CD4-positive, alpha-beta T cell treated with Interleukin-15 for 1 hour (primary cell): ENCODE results near the gene CRTC3.
A peak's percentile ranks its signal among the peaks of the same experiment; 100 is the strongest.
"Not testable (repeated sequence)": the region's sequence is repeated elsewhere in the genome, so short reads cannot be mapped to it uniquely, and the experiment has no call there.

Experiments
- DNase-seq: peaks from one replicate; pipeline ENCODE4 v3.0.0-alpha.2; 2020

Gene CRTC3, protein sequence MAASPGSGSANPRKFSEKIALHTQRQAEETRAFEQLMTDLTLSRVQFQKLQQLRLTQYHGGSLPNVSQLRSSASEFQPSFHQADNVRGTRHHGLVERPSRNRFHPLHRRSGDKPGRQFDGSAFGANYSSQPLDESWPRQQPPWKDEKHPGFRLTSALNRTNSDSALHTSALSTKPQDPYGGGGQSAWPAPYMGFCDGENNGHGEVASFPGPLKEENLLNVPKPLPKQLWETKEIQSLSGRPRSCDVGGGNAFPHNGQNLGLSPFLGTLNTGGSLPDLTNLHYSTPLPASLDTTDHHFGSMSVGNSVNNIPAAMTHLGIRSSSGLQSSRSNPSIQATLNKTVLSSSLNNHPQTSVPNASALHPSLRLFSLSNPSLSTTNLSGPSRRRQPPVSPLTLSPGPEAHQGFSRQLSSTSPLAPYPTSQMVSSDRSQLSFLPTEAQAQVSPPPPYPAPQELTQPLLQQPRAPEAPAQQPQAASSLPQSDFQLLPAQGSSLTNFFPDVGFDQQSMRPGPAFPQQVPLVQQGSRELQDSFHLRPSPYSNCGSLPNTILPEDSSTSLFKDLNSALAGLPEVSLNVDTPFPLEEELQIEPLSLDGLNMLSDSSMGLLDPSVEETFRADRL

DNA sequence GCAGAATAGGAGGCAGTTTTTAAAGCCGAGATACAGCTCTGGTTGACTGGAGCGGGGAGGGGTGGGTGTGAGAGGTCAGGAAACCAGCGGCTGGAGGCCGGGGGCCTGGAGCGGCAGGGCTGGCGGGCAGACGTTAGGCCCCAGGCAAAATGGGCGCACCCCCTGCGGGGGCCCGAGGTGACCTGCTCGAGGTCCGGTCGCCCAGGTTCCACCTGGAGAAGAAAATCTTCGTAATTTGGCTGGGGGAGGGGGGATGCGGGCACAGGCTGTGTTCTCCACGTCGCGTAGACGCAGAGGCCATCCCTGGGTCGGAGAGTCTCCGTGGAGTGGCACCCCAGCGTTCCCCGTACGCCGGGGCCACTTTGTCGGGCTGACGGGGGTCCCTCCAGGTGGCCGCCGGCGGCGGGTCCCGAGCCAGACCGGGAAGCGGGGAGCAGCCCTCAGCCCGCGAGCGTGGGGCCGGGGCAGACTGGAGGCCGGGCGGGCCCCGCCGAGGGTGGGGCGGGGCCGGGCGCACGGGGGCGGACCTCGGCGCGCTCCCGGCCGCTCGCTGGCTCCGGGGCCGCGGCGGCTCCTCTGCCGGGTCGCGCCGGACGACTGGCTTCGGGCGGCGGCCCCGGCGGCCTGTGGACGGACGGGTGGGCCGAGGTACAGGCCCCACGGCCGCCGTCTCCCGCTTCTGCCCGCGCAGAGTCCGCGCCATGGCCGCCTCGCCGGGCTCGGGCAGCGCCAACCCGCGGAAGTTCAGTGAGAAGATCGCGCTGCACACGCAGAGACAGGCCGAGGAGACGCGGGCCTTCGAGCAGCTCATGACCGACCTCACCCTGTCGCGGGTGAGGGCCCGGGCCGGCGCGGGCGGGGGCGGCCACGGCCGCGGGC, at the start of gene CRTC3:
Gene CRTC3, plus strand, starts transcription at position 553 of the 879 bp plus-strand sequence. Its CDS starts 149 bp downstream, at position 702.
- DNase-seq, result peak; percentile 58

DNA sequence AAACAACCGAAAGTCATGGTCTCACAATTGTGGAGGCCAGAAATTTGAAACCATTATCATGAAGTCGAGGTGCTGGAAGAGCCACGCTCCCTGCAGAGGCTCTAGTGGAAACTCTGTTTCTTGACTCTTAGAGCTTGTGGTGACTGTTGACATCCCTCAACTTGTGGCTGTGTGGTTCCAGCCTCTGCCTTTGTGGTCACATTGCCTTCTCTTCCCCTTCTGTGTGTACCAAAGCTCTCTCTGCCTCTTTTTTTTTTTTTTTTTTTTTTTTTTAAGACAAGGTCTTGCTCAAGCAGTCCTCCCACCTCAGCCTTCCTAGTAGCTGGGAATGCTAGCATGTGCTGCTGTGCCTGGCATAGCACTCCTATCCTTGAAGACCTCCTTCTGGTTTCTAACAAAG, 48.7 kb upstream of the CRTC3 start:
- peak; percentile 46 for DNase-seq

DNA sequence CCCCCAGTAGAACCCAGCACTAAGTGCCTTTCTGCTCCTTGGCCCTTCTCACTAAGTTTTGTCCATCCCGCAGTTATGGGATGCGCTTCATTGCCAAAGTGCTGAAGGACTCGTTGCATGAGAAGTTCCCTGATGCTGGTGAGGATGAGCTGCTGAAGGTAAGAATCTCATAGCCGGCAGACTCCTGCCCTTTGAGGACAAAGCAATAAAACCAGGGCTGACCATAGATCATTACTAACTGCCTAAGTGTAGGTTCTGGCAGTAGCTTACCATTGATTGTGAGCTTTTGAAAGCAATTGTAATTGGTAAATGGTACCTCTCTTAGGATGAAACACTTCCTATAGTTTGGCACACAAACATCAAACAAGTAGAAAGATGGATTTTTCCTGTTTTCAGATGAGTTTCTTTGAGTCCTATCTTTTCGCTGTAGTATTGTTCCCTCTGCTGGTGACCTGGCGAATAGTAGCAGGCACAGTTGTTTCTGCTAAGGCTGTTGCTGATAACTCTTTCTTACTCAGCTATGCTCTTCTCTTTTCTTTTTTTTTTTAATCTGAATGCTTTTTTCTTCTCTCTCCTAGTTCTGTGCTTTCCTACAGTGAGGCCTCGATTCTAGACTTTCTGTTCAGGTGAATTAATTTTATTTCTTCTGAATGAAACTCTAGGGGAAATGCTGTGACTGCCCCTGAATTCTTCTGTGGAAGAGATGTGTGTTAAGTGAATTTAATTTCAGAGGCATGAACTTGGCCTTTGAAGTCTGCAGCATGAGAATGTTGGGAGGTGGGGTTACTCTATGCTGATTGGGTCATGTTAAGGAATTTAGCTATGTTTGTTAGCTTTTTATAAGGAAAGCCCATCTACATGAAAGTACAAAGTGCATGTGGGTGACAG, 47.4 kb upstream of the CRTC3 start:
- DNase-seq, result peak; percentile 39

DNA sequence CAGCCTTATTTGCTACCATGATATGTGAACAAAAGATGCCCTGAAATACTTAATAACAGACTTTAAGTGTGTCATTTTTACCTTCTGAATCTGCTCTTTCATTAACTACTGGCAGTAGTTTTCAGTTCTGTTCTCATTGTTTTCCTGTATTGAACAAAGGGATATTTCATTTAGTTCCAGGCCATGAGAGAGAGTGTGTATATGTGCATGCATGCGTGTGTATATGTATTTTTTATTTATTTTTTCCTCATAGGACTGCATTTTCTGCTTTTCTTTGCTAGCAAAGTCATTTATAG, 46.8 kb upstream of the CRTC3 start:
- no peak for DNase-seq

DNA sequence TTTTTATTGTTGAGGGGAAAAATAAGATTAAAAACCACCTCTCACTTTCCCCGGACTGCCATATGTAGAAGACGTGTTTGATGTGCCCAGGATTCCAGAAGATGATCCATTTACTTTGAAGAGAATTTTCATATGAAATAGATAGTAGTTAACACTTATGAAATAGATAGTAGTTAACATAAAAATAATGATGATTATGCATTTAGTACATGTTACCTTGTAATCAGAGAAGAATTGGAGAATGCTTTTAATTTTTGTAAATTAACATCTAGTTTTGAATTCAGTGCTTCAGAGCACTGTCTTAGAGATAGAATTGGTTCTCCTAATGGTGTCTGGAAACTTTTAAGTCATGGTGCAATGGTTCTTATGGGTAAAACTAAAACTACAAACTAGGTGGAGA, 46.1 kb upstream of the CRTC3 start:
- DNase-seq, result no peak

DNA sequence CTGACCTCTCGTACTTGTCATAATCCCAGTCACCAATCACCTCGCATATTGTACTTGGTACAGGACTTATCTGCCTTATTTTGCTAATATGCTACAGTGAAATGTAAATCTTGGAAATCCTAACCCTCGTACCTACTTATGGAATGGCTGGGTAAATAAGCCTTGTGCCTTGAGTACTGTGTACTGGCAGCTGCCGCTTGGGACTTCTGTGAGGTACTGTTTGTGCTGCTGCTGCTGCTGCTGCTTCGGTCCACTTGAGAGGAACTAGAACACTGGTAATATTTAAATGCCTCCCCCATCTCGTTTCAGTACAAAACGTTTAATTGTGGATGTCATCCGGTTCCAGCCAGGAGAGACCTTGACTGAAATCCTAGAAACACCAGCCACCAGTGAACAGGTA, 42.5 kb upstream of the CRTC3 start:
- DNase-seq, result no peak

DNA sequence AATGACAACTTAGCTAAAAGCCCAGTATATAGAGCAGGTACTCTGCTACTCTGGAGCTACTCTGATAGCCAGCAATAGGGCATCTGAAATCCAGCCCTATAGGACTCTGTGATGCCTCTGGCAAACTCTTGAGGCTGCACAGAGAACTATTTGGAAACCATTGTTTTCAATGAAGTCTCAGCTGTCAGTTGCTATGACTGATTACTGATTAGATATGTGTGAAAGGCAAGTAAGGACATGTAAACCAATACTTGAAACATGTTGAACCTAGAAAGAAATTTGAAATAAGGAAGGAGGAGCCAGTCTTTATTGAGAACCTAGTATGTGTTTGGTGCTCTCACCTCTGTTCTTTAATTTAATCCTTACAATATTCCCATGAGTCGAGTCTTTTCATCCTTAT, 40.2 kb upstream of the CRTC3 start:
- DNase-seq, result no peak

DNA sequence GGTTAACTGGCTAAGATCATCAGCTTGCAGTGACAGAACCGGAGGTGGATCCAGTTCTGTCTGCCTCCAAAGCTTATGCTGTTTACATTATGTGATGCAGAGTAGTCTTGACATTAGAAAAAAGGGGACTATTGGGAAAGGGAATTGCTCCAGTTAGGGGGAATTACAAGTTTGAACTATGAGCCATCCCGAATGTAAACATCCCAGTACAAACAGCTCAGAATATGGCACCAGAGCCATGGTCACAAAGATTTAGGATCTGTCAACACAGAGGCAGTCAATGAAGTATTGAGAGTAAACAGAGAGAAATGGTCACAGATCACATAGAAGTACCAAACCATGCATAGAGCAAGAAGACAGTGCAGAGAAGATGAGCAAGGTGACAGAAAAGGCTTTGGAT, 39.8 kb upstream of the CRTC3 start:
- DNase-seq, result no peak

DNA sequence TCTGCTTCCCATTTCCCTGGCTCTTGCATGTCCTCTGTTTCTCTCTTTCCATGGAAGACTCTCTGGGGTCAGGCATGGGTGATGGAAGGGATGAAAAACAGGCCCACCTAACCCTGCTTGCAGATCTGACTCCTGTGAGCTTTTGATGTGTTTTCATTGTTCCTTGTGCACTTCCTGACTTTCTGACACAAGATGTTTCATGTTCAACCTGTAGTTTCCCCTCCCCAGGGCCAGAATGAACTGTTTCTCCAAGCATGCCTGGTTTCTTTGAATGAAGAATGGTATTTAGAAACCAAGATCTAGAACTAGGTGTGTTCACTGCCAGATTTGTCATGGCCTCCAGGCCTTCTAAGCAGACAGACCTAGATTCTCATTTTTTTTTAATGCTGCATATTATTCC, 36.1 kb upstream of the CRTC3 start:
- no peak for DNase-seq

DNA sequence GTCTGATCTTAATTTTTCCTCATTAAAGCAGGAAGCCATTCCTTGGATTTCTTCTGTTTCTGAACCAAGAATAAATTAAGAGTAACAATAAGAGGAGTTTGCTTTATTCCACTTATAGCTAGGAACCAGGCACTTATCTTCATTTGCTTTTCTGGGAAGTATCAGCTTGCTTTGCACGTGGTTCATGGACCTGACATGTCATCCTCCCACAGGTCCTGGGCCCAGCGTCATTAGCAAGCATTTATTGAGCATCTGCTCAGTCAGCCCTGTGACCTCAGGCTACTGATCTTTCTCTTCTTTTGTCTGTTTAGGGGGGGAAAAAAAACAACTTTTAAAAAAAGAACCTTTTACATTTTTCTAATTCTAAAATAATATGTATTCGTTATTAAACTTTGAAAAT, 34.7 kb upstream of the CRTC3 start:
- DNase-seq, result no peak

DNA sequence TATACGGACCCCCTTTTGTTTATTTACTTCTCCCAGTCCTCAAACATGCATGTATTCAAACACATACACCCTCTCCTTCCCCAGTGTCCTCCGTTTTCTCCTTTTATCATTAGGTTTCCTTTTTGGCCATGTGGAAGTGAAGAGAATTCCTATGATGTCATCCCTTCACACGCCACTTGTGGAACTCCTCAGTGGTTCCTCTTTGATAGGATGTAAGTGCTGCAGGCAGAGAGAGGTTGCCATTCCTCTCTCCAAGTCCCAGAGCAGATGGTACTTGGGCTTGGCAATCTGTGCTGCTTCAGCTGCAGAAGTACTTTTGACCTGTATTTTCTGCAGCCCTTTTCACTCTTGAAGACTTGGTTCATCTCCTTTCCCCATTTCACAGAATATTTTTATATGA, 32.9 kb upstream of the CRTC3 start:
- DNase-seq, result no peak

DNA sequence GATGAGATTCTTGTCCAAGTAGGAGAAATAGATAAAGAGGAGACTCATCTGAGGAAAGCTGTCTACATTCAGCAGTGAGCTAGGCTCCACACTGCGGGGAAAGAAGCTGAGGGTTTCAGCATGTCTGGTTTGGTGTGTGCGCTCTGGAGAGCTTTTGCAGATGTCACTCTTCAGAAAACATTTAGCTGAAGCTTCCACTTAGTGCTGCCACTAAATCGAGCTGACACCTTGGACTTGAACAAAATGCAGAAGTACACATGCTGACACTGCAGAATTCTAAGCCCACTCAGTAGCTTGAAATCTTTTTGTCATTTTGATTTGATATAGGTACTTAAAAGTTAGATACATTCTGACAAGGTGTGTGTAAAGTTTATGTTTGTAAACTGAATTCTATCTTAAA, 32.3 kb upstream of the CRTC3 start:
- DNase-seq, result no peak

DNA sequence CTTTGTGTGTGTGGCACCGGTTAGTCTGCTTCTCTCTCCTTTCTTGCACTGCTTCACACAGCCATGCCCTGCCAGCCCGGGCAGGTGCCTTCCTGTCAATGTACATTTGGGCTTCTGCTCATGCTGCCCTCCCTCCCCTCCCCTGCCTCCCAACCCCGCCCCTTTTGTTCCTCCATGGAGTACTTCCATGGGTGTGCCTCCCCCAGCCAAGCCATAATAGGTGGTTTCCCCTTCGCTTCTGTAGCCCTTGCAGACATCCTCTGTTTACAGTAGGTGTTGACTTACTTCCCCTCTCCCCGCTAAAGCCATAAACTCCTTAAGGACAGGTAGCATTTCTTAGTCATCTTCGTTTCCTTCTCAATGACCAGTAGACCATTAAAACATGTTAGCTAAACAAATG, 31.8 kb upstream of the CRTC3 start:
- no peak for DNase-seq

DNA sequence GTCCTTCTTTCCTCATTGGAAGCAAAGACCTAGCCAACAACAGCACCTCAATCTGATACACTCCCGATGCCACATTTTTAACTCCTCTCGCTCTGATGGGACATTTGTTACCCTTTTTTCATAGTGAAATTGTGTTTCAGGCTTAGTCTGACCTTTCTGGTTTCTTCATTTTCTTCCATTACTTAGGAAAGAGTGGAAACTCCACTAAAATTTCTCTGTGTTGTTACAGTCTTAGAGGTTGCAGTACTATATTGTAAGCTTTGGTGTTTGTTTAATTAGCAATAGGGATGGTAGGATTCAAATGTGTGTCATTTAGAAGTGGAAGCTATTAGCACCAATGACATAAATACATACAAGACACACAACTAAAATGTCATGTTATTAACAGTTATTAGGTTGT, 29.6 kb upstream of the CRTC3 start:
- no peak for DNase-seq

DNA sequence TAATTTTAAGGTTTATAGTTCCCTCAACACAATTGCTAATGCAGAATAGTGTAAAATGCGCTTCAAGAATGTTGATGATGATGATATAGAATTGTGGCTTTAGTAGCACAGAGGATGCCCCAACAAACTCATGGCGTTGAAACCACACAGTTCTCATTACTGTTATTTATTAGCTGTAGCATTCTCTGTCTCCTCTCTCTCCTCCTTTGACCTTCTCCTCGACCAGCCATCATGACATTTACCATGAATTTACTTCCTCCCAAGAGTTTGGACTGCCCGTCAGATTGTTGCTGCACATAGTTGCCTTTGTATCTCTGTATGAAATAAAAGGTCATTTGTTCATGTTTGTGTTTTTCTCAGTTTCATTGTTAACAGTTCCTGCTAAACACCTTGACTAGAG, 27.8 kb upstream of the CRTC3 start:
- no peak for DNase-seq

DNA sequence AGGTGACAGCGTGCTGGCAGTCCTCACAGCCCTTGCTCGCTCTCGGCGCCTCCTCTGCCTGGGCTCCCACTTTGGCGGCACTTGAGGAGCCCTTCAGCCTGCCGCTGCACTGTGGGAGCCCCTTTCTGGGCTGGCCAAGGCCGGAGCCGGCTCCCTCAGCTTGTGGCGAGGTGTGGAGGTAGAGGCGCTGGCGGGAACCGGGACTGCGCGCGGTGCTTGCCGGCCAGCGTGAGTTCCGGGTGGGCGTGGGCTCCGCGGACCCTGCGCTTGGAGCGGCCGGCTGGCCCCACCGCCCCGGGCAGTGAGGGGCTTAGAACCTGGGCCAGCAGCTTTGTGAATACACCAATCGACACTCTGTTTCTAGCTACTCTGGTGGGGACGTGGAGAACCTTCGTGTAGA, 18.9 kb upstream of the CRTC3 start:
- DNase-seq, result not testable (repeated sequence)

DNA sequence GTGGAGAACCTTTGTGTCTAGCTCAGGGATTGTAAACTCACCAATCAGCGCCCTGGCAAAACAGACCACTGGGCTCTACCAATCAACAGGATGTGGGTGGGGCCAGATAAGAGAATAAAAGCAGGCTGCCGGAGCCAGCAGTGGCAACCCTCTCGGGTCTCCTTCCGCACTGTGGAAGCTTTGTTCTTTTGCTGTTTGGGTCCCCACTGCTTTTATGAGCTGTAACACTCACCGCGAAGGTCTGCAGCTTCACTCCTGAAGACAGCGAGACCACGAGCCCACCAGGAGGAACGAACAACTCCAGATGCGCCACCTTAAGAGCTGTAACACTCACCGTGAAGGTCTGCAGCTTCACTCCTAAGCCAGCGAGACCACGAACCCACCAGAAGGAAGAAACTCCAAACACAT, 18.5 kb upstream of the CRTC3 start:
- DNase-seq, result not testable (repeated sequence)

DNA sequence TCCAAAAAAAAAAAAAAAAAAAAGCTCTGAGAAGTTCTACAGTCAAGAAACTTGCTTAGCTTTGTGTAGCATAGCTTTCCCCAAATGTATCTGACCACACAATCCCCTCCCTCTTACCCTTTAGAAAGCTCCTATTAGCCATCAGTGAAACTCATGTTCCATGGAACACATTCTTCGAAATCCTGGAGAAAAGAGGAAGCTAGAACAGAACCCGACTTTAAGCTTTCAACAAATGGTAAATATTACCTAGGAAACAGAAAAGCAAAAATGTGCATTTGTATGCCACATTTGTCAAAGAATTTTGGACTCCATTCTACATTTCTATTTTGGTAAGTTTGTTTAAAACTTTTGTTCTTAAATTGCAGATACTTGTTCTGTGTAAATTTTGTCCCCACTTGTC, 17.4 kb upstream of the CRTC3 start:
- DNase-seq, result no peak

DNA sequence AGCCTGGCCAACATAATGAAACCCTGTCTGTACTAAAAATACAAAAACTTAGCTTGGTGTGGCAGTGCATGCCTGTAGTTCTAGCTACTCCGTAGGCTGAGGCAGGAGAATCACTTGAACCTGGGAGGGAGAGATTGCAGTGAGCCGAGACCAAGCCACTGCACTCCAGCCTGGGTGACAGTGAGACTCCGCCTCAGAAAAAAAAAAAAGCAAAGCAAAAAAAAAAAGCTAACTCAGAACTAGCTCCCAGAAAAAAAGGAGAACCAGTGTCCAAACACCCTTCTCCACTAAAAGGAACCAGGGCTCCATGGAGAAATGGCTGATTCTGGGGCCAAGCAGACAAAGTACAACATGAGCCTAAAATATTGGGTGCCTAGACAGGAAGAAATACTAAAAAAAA, 16.7 kb upstream of the CRTC3 start:
- no peak for DNase-seq

DNA sequence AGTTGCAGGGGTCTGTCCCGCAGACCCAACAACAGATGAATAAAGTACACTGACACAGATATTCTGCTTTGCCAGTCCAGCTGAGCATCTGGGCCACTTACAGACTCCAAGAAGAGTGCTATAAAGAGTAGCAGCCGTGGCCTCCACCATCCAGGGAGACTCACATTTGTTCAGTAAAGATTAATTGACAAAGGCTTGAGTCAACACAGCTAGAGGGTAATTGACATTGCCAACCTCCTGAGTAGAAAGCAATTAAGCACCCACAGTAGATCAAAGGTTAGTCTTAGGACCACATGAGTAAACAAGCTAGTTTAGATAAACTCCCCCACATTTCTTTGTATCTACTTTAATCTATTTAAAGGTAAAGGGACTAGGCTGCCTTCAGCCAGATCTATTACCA, 16.3 kb upstream of the CRTC3 start:
- no peak for DNase-seq

DNA sequence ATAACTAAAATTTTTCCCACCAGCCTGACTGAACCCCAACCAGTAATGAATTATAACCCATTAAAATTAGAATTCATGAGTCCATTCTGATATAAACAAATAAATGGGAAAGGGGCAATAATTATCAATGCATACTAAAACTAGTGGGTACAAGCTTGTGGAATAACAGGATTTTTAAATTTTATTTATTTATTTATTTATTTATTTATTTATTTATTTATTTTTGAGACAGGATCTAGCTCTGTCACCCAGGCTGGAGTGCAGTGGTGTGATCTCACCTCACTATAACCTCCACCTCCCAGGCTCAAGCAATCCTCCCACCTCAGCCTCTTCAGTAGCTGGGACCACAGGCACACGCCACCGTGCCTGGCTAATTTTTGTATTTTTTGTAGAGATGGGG, 15.8 kb upstream of the CRTC3 start:
- not testable (repeated sequence) for DNase-seq

DNA sequence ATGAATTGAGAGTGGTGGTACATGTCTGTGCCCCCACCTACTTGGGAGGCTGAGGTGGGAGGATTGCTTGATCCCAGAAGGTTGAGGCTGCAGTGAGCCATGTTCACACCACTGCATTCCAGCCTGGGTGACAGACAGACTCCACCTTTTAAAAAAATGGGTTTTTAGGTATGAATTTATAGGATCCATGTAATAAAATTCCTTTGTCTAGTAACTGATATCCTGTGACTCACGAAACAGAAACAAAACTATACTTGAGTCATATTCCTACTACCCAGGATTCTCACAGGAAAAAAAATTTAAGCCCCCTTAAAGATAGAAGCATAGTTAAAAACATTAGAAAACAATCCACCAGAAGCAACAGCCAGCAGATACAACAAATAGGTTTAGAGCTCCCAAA, 10.0 kb upstream of the CRTC3 start:
- DNase-seq, result no peak

DNA sequence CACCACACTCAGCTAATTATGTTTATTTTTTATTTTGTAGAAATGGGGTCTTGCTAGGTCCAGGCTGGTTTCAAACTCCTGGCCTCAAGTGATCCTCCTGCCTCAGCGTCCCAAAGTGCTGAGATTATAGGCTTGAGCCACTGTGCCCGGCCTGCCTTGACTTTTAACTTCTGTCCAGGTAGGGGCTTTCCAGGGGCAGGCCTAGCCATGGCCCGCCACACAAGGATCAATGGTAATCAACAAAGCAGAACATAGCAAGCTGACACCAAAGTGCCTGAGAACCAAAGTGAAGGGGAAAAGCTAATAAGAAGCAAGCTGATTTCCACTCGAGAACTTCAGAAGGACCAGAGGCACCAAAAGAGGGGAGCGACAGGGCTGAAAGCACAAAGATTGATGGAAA, 9.4 kb upstream of the CRTC3 start:
- DNase-seq, result no peak
